GM21786 (cell line): ENCODE measurements around the gene NOVA2.

Experiments used
- ATAC-seq: cut with Tn5 transposase; IDR thresholded peaks from one replicate; pipeline ENCODE4 v1.9.1; 2021; ENCODE audit not compliant: unreplicated experiment

Gene NOVA2, protein sequence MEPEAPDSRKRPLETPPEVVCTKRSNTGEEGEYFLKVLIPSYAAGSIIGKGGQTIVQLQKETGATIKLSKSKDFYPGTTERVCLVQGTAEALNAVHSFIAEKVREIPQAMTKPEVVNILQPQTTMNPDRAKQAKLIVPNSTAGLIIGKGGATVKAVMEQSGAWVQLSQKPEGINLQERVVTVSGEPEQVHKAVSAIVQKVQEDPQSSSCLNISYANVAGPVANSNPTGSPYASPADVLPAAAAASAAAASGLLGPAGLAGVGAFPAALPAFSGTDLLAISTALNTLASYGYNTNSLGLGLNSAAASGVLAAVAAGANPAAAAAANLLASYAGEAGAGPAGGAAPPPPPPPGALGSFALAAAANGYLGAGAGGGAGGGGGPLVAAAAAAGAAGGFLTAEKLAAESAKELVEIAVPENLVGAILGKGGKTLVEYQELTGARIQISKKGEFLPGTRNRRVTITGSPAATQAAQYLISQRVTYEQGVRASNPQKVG

GRCh38 chr19:45973553-45974338 is at the start of gene NOVA2:
Gene NOVA2, minus strand, starts transcription at chr19:45973865. Its CDS starts 514 bp downstream, at chr19:45973351.
- ATAC-seq, result no peak

DNA sequence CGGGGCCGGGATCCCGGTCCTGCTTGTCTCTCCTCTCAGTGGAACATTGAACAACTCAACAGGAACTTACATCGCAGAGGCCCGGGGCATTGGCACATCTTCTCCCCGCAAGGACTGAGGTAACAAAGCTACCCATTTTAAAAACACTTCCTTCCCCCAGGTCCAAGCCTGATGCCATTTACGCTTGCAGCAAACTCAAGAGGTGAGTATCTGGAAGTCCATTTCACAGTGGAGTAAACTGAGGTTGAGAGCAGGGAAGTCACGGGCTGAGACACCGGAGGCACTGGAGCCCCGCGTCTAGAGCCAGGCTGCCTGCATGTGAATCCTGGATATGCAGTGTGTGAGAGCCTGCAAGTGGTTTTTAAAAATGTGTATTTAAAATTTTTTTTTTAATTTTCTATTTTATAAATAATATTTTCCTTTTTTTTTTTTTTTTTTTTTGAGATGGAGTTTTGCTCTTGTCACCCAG is 49.7 kb upstream of the NOVA2 start:
- no peak for ATAC-seq

- ATAC-seq, result no peak
Measured at GRCh38 chr19:46022431-46023310, 49.0 kb upstream of the NOVA2 start, which contains the start of gene PGLYRP1. Gene PGLYRP1, minus strand, starts transcription at chr19:46023053. Its CDS starts 32 bp downstream, at chr19:46023021.

- no peak for ATAC-seq
Measured at GRCh38 chr19:46022061-46022430, 48.4 kb upstream of the NOVA2 start.

DNA sequence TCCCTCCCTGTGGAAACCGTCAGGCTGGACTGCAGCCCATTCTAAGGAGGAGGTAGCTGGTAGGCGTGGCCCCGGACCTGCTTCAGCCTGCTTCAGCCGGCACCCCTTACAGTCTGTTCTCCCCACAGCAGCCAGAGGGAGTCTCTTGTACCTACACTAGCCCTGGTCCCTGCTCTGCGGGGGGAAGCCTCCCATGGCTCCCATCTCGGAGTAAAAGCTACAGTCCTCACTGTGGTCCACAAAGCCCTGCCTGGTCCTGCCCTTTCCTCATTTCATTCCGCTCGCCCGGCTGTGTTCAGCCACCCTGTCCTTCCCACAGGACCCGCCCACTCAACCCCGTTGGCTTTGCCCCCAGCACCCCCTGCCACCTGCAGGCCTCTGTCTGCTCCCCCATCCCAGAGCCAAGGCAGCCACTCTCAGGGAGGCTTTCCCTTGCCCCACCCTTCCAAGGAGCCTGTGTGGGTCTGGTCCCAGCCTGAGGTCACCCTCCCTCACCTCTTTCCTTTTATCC is 47.9 kb upstream of the NOVA2 start:
- ATAC-seq, result no peak

GRCh38 chr19:46020819-46021125 is 47.1 kb upstream of the NOVA2 start:
- ATAC-seq, result no peak

GRCh38 chr19:46019270-46019669 is 45.6 kb upstream of the NOVA2 start:
- ATAC-seq, result no peak

GRCh38 chr19:46018729-46019251 is 45.1 kb upstream of the NOVA2 start:
- ATAC-seq, result no peak

DNA sequence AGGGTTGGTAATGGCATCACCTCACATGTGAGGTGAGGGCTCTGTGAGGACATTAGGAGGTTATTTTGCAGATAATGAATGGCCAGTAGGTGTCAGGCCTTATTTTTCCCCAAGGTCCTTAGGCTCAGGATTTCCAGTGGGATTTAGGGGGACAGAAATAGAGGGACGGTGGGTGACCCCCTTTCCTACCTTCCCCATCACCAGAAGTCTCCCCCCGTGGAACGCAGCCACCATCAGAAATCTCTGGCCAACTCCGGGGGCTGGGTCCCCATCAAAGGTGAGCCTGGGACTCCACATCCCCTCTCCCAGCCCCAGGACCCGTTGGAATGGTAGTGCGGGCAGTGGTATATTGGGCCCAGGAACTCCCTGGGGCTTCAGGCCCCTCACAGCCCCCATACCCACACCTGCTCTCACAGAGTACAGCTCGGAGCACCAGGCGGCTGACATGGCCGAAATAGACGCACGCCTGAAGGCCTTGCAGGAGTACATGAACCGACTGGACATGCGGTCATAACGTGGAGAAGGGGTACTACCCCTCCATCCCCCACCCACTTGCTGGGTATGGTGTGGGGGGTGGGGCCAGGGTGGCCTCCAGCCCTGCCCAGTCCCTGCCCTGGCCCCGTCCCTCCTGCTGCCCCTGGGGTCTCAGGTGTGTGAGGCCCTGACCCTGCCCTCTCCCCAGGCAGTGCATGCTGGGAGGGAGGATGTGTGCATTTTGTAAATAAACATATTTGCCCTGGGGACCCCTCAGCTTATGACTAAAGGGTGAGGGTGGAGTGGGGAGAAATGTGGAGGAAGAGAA is 44.4 kb upstream of the NOVA2 start:
- no peak for ATAC-seq

DNA sequence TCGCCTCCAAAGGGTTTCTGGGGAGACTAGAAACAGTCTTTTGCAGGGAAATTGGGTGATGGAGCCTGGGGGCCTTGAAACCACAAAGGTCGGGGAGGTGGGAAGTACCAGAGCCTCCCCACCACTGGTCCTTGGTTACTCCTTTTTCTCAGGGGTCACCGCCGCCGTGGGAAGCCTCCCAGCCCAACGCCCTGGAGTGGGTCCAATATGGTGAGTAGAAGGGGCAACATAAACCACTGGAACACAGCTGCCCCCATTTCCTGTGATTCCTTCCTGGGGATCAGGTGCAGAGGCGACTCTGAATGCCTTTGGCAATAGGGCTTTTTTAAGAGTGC is 43.4 kb upstream of the NOVA2 start:
- ATAC-seq, result no peak

DNA sequence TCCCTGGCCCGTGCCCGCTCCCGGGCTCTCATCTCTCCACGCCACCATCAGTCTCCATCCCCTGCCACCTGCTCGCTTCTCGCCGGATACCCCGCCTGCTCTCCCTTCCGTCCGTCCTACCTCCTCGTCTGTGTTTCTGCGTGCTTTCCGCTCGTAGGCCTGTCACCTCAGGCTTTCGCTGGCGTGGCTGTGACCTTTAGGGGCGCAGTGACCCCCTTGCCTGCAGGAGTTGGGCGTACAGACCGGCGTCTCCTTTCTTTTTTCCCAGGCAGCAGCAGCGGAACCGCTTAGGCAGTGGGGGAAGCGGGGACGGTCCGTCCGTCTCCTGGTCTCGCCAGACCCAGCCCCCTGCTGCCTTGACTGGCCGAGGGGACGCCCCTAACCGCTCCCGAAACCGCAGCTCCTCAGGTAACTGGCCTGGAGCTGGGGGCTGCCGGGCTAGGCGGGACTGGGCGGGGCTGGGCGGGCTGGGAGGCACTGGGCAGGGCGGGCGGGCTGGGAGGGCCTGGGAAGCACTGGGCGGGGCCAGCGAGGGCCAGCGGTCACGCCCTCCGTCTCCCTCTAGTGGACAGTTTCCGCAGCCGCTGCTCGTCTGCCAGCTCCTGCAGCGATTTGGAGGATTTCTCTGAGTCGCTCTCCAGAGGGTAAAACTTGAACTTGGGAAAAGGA is 42.9 kb upstream of the NOVA2 start:
- ATAC-seq, result peak; percentile 46

- ATAC-seq, result peak; percentile 9
Measured at GRCh38 chr19:46015687-46016425, 42.2 kb upstream of the NOVA2 start.

- no peak for ATAC-seq
Measured at GRCh38 chr19:46014941-46015686, 41.4 kb upstream of the NOVA2 start.

DNA sequence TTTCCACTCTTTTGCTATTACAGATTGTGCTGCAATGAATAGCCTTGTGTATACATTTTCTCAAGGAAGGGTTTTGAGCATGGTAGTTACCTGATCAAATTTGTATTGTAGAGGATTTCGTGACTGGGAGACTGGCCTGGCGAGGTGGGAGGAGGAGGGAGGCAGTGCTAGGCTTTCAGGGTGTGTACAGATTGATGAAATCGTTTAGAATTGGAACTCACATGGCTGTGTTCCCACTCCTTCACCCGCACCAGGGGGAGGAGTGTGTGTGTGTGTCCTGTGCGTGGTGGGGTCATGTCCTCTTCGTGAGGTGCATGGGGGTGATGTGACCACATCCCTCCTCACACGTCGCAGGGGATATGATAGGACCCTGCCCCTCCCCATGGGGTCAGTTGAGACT is 40.9 kb upstream of the NOVA2 start:
- ATAC-seq, result no peak

DNA sequence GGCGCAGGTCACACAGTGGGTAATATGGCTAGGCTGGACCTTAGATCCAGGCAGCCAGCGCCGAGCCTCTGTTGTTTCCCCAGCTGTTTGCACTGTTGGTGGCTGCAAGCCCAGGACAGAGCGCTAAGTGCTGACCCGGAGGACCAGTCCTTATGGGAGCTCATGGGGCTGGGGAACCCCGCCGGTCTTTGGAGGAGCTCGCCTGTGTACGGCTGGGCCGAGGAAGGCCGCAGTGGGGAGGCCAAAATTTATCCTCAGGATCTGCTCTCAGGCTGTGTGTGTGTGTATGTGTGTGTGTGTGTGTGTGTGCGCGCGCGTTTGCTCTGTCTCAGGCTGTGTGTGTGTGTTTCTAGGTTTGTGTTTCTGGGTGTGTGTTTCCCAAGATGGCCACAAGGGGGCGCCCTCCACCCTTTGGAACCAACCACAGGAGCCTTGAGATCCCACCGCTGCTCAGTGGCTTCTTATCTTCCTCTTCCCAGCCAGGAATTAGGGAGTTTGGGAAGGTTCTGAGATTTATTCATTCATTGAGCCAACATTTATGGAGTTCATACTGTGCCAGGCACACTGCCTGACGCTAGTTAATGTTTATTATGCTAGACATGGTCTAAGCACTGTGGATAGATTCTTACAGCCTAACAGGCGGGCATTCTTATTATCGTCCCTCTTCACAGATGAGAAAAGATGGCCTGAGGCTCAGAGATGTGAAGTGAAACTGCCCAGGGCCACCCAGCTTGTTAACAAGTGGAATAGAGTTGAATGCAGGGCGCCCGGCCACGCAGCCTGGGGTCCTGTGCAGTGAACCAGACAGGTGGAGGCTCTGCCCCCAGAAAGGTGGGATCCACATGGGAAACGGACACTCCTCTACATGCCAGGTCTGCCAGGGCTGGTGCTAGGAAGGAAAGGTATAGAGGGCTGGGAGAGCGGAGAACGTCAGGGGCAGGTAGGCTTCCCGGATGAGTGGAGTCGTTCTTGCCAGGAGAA is 36.2 kb upstream of the NOVA2 start:
- ATAC-seq, result no peak

- no peak for ATAC-seq
Measured at GRCh38 chr19:46006411-46006810, 32.7 kb upstream of the NOVA2 start.
